ENCODE data around the gene IGSF9.

The IGSF9 gene

DNA sequence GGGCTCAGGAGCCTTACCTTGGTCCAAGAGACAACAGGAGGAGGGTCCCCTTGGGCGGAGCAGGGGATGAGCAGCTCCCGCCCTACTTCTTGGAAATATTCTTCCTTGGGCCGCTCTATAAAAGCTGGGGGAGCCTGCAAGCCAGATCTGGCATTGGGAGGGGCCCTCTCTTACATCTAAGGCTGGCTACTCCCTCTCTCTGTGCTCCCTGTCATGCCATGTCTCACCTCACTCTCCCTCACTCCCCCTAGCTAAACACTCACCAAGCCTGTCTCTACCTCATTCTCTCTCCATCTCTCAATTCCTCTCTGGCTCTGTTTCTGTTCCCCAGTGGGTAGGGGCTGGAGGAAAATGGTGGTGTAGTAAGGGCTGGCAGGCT is 13.6 kb downstream of the IGSF9 start:
- no peak for DNase-seq

DNA sequence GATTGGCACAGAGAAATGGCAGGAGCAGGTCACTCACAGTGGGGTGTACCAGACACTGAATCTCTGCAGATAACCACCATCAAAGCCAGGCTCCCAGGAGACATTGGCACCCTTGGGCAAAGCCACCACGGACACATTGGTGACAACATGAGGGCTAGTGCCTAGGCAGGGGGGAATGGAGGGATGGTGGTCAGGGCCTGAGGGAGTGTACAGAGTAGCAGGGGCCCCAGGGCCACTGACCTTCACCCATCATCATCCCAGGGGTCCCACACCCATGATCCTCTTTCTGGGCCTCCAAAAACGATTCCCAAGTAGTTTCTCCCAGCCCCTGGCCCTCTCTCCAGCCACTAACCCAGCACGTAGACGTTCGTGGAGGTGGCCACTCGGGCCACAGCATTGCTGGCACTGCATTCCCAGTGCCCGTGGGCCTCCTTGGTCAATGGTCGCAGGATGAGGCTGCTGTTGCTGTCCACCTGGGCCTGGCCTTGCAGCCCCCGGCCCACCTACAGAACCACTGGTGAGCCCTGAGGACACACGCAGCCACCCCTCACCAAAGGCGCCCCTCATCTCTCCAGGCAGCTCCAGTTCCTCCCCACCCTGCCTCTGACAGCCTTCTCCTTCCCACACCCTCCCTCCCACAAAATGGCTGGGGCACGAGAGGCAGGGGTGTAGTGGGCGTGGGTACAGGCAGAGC is 14.2 kb downstream of the IGSF9 start:
- DNase-seq: no peak

DNA sequence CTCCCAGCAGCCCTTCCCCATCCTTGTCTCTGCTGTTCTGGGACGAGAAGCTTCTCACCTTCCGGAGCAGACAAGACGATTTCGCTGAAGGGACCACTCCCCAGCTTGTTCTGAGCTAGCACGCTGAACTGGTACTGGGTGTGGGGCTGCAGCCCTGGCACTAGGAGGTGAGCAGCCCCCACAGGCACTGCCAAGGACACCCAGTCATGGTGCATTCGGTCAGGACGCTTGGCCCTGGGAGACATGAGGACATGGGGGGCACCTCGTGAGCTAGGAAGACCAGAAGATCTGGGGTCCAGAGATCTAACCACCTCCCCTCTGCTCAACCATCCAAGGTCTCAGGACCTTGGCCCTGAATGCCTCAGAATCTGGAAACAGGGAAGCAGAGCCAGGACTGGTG is 14.8 kb downstream of the IGSF9 start:
- no peak for DNase-seq

DNA sequence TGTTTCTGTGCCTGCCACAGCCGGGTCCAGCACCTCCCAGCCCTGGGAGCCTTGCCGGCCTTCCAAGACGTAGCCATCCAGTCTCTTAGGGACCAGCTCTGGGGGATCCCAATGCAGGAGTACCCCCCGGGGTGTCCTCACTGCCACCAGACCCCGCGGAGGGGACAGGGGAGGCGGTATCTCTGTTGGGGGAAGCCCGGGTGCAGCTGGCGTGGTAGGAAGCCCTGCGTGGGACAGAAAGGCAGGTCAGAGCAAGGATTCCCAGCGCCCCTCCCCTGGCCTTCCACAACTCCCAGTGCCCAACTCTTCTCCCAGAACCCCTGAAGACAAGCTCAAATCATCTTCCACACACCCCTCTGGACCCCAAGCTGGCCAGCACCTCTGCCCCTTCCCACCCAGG is 15.2 kb downstream of the IGSF9 start:
- no peak for DNase-seq

GRCh38 chr1:159929155-159930051 is 16.0 kb downstream of the IGSF9 start:
- DNase-seq: no peak

- no peak for DNase-seq
Measured at GRCh38 chr1:159928491-159929050, 16.8 kb downstream of the IGSF9 start.

DNA sequence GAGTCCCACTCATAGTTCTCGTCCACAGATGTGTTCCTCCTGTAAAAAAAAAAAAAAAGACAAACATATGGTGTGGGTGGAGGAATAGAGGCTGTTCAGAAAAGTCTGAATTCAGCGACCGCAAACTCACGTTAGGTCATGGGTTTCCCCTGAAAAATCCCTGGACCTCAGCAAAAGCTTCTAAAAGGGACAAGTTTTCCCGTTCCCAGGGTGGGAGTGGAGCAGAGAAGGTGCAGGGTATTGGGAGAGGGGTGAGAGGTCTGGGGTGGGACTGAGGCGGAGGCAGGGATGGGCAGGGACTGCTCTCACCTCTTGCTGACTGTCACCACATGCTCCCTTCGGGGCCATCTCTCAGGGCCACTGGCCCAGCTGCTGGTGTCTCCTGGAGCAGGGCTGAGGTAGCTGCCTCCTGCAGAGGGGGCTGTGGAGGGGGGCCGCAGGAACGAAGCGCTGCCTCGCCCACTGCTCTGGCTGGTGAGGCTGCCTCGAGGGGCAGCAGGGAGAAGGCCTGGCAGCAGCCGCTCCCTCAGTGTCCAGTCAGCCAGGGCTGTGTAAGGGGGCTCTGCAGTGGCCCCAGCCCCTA is 17.5 kb downstream of the IGSF9 start:
- DNase-seq: no peak

DNA sequence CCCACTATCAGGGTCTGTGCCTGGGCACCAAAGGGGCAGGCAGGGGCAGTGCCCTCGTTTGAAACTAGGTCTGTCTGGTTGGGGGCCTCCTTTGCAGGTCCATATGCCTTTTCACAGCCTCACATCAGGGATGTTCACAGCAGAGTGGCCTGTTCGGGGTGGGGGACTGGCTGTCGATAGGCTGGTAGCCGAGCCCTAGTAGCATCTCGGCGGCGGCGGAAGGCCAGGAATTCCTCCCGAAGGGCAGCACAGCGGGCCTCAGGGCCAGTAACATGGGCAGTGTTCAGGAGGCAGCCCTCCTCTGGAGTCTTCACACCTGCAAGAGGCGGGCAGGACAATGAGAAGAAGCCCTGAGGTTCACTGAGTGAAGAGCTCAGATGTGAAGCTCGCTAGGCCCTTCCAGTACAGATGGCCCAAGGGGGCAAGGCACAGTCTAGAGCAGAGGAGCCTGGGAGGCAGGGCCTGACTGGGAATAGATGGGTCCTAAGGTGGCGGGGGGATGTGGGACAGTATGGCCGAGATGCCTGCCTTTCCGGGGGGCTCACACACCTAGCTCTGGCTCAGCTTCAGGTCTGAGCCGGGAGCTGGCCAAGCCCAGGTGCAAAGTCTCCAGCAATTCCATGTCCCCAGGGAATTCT is 18.1 kb downstream of the IGSF9 start:
- DNase-seq: no peak

GRCh38 chr1:159925719-159926078 is 19.7 kb downstream of the IGSF9 start:
- no peak for DNase-seq

DNA sequence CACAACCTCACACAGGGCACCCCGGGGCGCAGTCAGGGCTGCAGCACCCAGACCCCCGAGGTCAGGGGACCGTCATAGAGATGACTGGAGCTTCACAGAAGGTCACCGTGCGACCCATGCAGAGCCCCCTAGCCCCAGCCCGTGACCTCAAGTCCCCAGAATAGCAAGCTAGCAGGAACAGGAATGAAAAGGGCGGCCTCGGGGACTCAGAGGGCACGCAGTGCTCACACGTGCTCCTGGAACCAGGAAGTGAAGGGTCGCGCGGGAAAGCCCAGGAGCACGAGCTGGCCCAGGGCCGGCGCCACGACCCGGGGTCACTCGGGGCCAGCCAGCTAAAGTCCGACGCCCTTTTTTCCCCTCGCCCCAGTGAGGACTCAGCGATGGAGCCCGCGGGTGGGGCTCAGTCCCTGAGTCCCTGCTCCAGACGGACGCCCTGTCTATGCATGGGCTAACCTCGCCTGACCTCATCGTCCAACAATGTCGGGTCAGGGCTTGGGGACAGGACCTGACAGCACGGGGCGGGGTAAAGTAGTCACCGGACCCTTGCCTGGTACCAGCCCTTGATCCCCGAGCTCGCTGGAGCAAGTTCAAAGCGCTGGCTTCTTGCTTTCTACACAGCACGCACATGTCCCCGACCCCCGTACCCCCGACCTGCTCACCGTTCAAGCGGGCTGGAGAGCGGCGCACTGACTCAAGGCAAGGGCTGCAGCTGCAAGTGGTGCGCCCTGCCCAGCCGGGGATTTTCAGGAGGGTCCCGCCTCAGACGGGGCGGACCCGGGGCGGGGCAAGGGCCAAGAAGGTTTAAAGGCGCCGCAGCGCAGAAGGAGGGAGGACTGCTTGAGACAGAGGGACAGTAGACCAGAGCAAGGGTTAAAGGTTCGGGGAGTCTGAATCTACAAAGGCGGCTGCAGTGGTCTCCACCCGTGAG is 20.4 kb downstream of the IGSF9 start, which contains the start of gene TAGLN2:
TAGLN2 (minus strand) TSS at position 717 of the 928 bp plus-strand sequence. CDS start 4,998 bp downstream, outside the sequence.
- peak; percentile 98 for DNase-seq

GRCh38 chr1:159924025-159924790 is 21.2 kb downstream of the IGSF9 start:
- peak; percentile 95 for DNase-seq

- DNase-seq: no peak
Measured at GRCh38 chr1:159923203-159924024, 22.0 kb downstream of the IGSF9 start.

DNA sequence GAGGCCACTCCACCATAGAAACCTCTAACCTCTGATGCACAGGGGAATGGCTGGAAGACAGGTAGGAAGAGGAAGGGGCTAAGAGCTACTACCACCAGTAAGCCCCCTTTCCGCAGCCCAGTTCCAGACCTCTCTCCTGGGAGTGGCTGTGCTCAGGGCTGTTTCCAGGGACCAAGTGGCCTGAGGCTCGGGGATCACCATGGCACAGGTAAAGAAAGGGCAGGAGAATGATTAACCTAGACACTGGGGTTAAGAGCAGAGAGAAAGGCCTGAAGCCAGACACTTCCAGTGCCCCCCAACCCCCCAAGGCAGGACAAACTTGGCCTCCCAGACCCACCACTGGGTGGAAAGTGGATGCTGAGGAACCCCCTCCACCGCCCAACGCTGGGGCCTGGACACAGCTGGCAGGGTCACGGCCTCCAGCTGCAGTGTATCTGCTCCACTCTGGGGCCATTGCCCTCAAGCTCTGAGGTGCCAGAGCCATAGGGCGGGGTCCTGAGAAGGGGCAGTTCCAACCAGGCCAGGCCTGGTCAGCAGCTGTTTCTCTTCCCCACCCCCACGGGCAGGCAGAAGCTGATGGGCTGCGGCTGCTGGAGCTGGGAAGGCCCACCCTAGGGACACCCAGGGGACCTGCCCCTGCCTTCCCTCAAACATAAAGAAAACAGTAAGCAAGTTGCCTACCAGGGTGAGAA is 22.8 kb downstream of the IGSF9 start:
- no peak for DNase-seq

- DNase-seq: no peak
Measured at GRCh38 chr1:159921700-159922504, 23.5 kb downstream of the IGSF9 start.

DNA sequence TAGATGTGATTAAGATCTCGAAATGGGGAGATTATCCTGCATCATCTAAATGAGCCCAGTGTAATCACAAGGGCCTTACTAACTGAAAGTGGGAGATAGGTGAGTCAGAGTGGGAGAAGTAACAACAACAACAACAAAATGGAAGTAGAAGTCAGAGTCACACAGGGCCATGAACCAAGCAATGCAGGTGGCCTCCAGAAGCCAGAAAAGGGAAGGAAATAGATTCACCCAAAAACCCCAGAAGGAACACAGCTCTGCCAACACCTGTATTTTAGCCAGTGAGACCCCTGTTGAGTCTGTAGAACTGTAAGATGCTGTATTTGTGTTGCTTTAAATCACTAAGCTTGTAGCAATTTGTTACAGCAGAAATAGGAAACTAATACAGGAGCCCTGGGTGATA is 24.2 kb downstream of the IGSF9 start:
- no peak for DNase-seq

DNA sequence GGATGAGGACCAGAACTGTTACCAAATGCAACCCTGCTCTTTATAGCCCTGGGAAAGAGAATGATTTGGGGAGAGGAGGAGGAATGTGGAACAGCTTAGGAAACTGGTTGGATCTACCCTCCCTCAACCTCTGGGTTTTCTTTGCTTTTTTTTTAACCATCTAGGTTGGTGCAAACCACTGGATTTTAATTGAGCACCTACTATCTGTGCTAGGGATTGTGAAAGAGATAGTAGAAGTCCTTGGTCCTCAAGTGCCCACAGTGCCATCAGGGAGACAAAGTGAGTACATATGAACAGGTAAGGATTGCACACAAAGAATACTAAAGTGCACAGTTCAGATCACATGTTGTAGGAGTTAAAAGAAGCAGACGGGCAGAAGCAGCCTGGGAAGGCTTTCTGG is 24.8 kb downstream of the IGSF9 start:
- no peak for DNase-seq

DNA sequence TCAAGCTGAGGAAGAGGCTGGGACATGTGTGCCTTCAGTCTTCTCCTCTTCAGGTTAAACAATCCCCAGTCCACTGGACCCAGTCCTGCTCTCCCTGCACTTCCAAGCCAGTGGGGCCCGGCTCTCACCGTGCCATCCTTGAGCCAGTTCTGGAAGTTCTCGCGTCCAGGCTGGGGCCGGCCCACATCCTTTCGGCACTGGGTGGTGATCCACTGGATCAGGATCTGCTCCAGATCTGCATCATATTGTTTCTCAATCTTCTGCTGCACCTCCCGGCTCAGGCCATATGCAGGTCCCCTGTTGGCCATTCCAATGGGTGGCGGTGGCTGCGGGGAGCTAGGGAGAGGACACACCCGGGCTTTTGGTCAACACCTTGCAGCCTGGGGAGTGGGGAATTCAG is 25.2 kb downstream of the IGSF9 start:
- no peak for DNase-seq

DNA sequence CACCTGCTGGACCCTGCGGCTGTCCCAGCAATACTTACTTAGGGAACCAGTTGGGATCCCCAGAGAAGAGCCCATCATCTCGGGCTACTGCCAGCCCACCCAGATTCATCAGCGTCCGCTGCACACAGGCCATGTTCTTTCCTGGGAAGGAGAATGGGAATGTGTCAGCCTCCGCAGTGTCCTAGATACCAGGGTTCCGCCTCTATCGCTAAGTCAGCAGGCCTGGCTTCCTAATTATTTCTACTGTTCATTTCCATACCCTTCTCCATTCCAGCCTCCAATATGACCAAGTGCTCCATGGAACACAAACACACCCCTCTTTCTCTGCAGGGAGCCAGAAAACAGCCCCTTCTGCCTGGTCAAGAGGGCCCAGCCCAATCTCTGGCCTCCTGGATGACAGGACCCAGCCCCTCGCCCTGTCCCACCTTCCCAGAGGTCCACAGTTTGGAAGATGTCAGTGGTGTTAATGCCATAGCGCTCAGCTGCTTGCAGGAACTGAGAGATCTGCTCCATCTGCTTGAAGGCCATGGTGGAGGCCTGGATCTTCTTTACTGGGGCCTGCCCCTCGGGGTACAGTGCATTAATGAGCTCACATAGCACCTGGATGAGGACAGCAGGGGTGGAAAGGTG is 26.1 kb downstream of the IGSF9 start:
- DNase-seq: no peak

Data from 8988T (cell line).